Activated CD4-positive, alpha-beta T cell treated with anti-CD3 and anti-CD28 coated beads, Interleukin-2, amount 10 ng/mL, durations not matched to agents 24 days and 14 days (primary cell): ENCODE data around the gene KREMEN2. TPM values are rescaled to one million over a fixed set of nuclear protein-coding genes. Genes with fewer than 3 reads are reported as not detected.
"Not testable (repeated sequence)": the region's sequence is repeated elsewhere in the genome, so short reads cannot be mapped to it uniquely, and the experiment has no call there.

Experiments used
- DNase-seq: peaks from one replicate; pipeline ENCODE4 v3.0.0; 2022
- H3K27ac Mint-ChIP-seq: one replicate; pipeline ENCODE4 v1.8.0; 2022; ENCODE audit warnings: mild to moderate bottlenecking, mixed read lengths
- H3K27me3 Mint-ChIP-seq: one replicate; pipeline ENCODE4 v1.8.0; 2022; ENCODE audit warnings: mixed read lengths
- H3K36me3 Mint-ChIP-seq: one replicate; pipeline ENCODE4 v1.8.0; 2022; ENCODE audit warnings: low read depth, mild to moderate bottlenecking, mixed read lengths
- H3K4me1 Mint-ChIP-seq: one replicate; pipeline ENCODE4 v1.8.0; 2021; ENCODE audit warnings: mixed read lengths
- H3K4me3 Mint-ChIP-seq: one replicate; pipeline ENCODE4 v1.8.0; 2022; ENCODE audit warnings: mild to moderate bottlenecking, moderate library complexity, mixed read lengths
- H3K9me3 Mint-ChIP-seq: one replicate; pipeline ENCODE4 v1.8.0; 2021; ENCODE audit warnings: mixed read lengths
- intact Hi-C: fragments of 100-400 bp; cut with micrococcal nuclease; formaldehyde crosslinking; loops from one replicate; pipeline ENCODE4 v1.15.1; 2023
- total RNA-seq: library from RNA; stranded (reverse); gene quantifications from 2 replicates; pipeline ENCODE4 v1.2.3, GENCODE V29; 2022

Gene KREMEN2
- total RNA-seq, 1 donor from 2014 or later: 0.28 TPM

- Mint-ChIP-seq H3K4me1 (peaks cover 19% of the 10 kb centered on the region), H3K36me3 (peaks cover 14% of the 10 kb centered on the region)
- H3K4me3 Mint-ChIP-seq, H3K9me3 Mint-ChIP-seq, H3K27me3 Mint-ChIP-seq, H3K27ac Mint-ChIP-seq, DNase-seq, intact Hi-C loops: not testable (repeated sequence)
Measured at GRCh38 chr16:2931231-2931914, 32.7 kb upstream of the KREMEN2 start.

DNA sequence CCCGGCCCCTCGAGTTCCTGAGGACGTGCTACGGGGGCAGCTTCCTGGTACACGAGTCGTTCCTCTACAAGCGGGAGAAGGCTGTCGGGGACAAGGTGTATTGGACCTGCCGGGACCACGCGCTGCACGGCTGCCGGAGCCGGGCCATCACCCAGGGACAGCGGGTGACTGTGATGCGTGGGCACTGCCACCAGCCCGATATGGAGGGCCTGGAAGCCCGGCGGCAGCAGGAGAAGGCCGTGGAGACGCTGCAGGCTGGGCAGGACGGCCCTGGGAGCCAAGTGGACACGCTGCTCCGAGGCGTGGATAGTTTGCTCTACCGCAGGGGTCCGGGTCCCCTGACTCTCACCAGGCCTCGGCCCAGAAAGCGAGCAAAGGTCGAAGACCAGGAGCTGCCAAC, 30.9 kb upstream of the KREMEN2 start:
- intact Hi-C loops: no loop called here
- no peaks in the 10 kb centered on the region for H3K27me3 Mint-ChIP-seq
- DNase-seq: no peak
- no peaks in the 10 kb centered on the region for H3K9me3 Mint-ChIP-seq
- H3K36me3 Mint-ChIP-seq: peaks cover 14% of the 10 kb centered on the region
- H3K4me3 Mint-ChIP-seq: no peak overlapping the region
- H3K4me1 Mint-ChIP-seq: peaks cover 4% of the 10 kb centered on the region
- H3K27ac Mint-ChIP-seq: no peak overlapping the region

- intact Hi-C loops: no loop called here
- Mint-ChIP-seq H3K9me3 (no peaks in the 10 kb centered on the region), H3K4me1 (peaks cover 4% of the 10 kb centered on the region), H3K27ac (no peak overlapping the region), H3K27me3 (no peaks in the 10 kb centered on the region), H3K4me3 (no peak overlapping the region), H3K36me3 (peaks cover 14% of the 10 kb centered on the region)
- DNase-seq: no peak
Measured at GRCh38 chr16:2933701-2934100, 30.4 kb upstream of the KREMEN2 start.

DNA sequence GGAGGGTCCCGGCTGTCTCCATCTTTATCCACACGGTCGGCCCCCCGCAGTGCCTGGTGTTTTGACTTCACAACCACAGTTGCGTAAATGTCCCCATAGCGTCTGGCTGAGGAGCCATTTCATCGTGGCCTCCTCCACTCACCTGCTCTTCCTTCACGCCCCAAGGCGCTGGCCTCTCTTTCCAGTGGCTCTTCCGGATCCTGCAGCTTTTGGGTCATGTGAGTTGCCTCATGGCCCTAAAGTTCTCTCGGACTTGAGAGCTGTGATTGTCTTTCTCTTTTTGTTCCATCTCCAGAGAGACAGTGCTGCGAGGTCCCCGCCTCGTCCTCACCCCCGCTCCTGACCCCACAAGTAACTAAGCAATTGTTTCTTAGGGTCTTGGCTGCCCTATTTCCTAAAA, 29.6 kb upstream of the KREMEN2 start:
- Mint-ChIP-seq H3K27me3 (no peaks in the 10 kb centered on the region), H3K27ac (no peak overlapping the region), H3K4me3 (no peak overlapping the region), H3K9me3 (no peaks in the 10 kb centered on the region), H3K4me1 (peaks cover 4% of the 10 kb centered on the region), H3K36me3 (peaks cover 18% of the 10 kb centered on the region)
- intact Hi-C loops: no loop called here
- no peak for DNase-seq

- DNase-seq: no peak
- H3K27me3 Mint-ChIP-seq: no peaks in the 10 kb centered on the region
- no peaks in the 10 kb centered on the region for H3K9me3 Mint-ChIP-seq
- H3K4me1 Mint-ChIP-seq: peaks cover 4% of the 10 kb centered on the region
- H3K36me3 Mint-ChIP-seq: peaks cover 29% of the 10 kb centered on the region
- no peak overlapping the region for H3K4me3 Mint-ChIP-seq
- H3K27ac Mint-ChIP-seq: no peak overlapping the region
- intact Hi-C loops: no loop called here
Measured at GRCh38 chr16:2936436-2937011, 27.6 kb upstream of the KREMEN2 start.

GRCh38 chr16:2937170-2937569, 26.9 kb upstream of the KREMEN2 start:
- no peak for DNase-seq
- intact Hi-C loops: no loop called here
- no peaks in the 10 kb centered on the region for H3K9me3 Mint-ChIP-seq
- H3K27me3 Mint-ChIP-seq: no peaks in the 10 kb centered on the region
- no peak overlapping the region for H3K4me3 Mint-ChIP-seq
- peaks cover 4% of the 10 kb centered on the region for H3K4me1 Mint-ChIP-seq
- H3K27ac Mint-ChIP-seq: no peak overlapping the region
- peaks cover 32% of the 10 kb centered on the region for H3K36me3 Mint-ChIP-seq

- DNase-seq: no peak
- peaks cover 4% of the 10 kb centered on the region for H3K4me1 Mint-ChIP-seq
- H3K9me3 Mint-ChIP-seq: no peaks in the 10 kb centered on the region
- H3K36me3 Mint-ChIP-seq: peaks cover 32% of the 10 kb centered on the region
- no peak overlapping the region for H3K27ac Mint-ChIP-seq
- no peak overlapping the region for H3K4me3 Mint-ChIP-seq
- no peaks in the 10 kb centered on the region for H3K27me3 Mint-ChIP-seq
- intact Hi-C loops: no loop called here
Measured at GRCh38 chr16:2938206-2938605, 25.9 kb upstream of the KREMEN2 start.

DNA sequence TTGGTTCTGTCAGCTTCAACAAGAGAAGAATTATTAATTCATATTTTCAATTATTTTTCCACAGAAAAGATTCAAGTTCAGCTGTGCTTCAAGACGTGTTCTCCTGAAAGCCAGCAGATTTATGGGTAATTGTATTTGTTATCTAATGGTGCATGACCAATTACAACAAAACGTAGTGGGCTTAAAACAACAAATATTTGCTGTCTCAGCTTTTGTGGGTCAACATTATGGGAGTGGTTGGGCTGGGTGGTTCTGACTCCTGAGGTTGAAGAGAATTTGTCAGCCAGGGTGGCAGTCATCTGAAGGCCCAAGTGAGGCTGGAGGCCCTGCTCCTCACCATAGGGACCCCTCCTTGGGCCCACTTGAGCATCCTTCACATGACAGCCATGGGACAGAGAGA, 24.1 kb upstream of the KREMEN2 start:
- H3K27me3 Mint-ChIP-seq: no peaks in the 10 kb centered on the region
- no peak overlapping the region for H3K27ac Mint-ChIP-seq
- H3K4me3 Mint-ChIP-seq: no peak overlapping the region
- intact Hi-C loops: no loop called here
- no peaks in the 10 kb centered on the region for H3K9me3 Mint-ChIP-seq
- DNase-seq: no peak
- H3K36me3 Mint-ChIP-seq: peaks cover 27% of the 10 kb centered on the region
- H3K4me1 Mint-ChIP-seq: no peaks in the 10 kb centered on the region

DNA sequence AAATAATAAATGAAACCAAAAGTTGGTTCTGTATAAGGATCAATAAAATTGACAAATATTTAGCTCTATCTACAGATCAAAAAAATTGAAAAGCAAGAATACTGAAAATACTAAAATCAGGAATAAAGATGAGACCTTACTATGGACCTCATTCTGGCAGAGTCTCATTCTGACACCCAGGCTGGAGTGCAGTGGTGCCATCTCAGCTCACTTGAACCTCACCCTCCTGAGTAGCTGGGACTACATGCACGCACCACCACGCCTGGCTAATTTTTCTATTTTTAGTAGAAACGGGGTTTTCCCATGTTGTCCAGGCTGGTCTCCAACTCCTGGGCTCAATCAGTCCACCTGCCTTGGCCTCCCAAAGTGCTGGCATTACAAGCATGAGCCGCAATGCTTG, 22.0 kb upstream of the KREMEN2 start:
- DNase-seq: no peak
- intact Hi-C loops: no loop called here
- H3K36me3 Mint-ChIP-seq: peaks cover 24% of the 10 kb centered on the region
- H3K27ac Mint-ChIP-seq: no peak overlapping the region
- no peak overlapping the region for H3K4me3 Mint-ChIP-seq
- no peaks in the 10 kb centered on the region for H3K4me1 Mint-ChIP-seq
- H3K9me3 Mint-ChIP-seq: no peaks in the 10 kb centered on the region
- no peaks in the 10 kb centered on the region for H3K27me3 Mint-ChIP-seq

GRCh38 chr16:2943716-2944115, 20.4 kb upstream of the KREMEN2 start:
- intact Hi-C loops, H3K9me3 Mint-ChIP-seq, H3K27me3 Mint-ChIP-seq, DNase-seq, H3K4me3 Mint-ChIP-seq, H3K27ac Mint-ChIP-seq, H3K4me1 Mint-ChIP-seq: not testable (repeated sequence)
- peaks cover 24% of the 10 kb centered on the region for H3K36me3 Mint-ChIP-seq

DNA sequence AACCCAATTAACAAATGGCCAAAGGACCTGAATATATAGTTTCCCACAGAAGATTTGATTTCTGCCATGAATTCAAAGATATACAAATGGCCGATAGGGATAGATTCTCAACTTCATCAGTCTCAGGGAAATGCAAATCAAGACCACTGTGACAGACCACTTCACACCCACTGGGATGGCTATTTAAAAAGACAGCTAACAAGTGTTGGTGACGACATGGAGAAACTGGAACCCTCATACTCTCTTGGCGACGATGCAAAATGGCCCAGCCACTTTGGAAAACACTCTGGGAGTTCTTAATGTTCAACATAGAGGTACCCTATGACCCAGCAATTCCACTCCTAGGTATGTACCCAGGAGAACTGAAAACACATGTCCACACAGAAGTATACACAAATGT, 17.4 kb upstream of the KREMEN2 start:
- intact Hi-C loops: no loop called here
- H3K36me3 Mint-ChIP-seq: peaks cover 11% of the 10 kb centered on the region
- H3K4me1 Mint-ChIP-seq: no peaks in the 10 kb centered on the region
- no peaks in the 10 kb centered on the region for H3K9me3 Mint-ChIP-seq
- no peak overlapping the region for H3K27ac Mint-ChIP-seq
- H3K4me3 Mint-ChIP-seq: no peak overlapping the region
- no peak for DNase-seq
- no peaks in the 10 kb centered on the region for H3K27me3 Mint-ChIP-seq

GRCh38 chr16:2948807-2949704, 15.0 kb upstream of the KREMEN2 start:
- Mint-ChIP-seq H3K36me3 (peaks cover 2% of the 10 kb centered on the region), H3K9me3 (no peaks in the 10 kb centered on the region), H3K27me3 (no peaks in the 10 kb centered on the region), H3K4me1 (no peaks in the 10 kb centered on the region), H3K4me3 (no peak overlapping the region), H3K27ac (no peak overlapping the region)
- DNase-seq: no peak
- intact Hi-C loops: no loop called here

GRCh38 chr16:2949705-2950352, 14.2 kb upstream of the KREMEN2 start:
- H3K4me3 Mint-ChIP-seq: no peak overlapping the region
- intact Hi-C loops: no loop called here
- no peaks in the 10 kb centered on the region for H3K9me3 Mint-ChIP-seq
- H3K4me1 Mint-ChIP-seq: no peaks in the 10 kb centered on the region
- H3K27me3 Mint-ChIP-seq: no peaks in the 10 kb centered on the region
- H3K27ac Mint-ChIP-seq: no peak overlapping the region
- no peak for DNase-seq
- H3K36me3 Mint-ChIP-seq: peaks cover 2% of the 10 kb centered on the region

DNA sequence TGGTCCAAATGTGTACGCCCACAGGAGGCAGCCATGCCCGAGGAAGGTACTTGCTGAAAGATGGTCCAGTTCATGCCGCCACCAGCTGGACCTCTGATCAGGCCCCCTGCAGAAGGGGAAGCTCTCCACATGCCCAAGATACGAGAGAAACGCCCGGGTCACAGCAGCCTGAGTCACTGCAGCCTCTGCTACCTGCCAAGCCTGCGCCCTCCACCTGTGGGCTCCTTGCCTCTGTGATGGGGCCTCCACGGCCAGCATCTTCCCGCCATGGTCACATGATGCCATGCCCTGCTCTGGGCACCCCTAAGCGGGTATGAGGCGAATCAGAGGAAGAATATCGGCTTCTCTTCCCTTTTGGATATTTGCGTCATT, 13.7 kb upstream of the KREMEN2 start:
- intact Hi-C loops: no loop called here
- Mint-ChIP-seq H3K9me3 (no peaks in the 10 kb centered on the region), H3K4me3 (no peak overlapping the region), H3K27ac (no peak overlapping the region), H3K4me1 (no peaks in the 10 kb centered on the region), H3K36me3 (peaks cover 2% of the 10 kb centered on the region), H3K27me3 (no peaks in the 10 kb centered on the region)
- DNase-seq: no peak
